GM19328 (cell line): Measurements from ENCODE around the gene KCNK17.

Experiments
- ATAC-seq: cut with Tn5 transposase; IDR thresholded peaks from one replicate; pipeline ENCODE4 v1.9.1; 2021; ENCODE audit warnings: mild to moderate bottlenecking, moderate library complexity; ENCODE audit not compliant: unreplicated experiment

Gene KCNK17, protein sequence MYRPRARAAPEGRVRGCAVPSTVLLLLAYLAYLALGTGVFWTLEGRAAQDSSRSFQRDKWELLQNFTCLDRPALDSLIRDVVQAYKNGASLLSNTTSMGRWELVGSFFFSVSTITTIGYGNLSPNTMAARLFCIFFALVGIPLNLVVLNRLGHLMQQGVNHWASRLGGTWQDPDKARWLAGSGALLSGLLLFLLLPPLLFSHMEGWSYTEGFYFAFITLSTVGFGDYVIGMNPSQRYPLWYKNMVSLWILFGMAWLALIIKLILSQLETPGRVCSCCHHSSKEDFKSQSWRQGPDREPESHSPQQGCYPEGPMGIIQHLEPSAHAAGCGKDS

DNA sequence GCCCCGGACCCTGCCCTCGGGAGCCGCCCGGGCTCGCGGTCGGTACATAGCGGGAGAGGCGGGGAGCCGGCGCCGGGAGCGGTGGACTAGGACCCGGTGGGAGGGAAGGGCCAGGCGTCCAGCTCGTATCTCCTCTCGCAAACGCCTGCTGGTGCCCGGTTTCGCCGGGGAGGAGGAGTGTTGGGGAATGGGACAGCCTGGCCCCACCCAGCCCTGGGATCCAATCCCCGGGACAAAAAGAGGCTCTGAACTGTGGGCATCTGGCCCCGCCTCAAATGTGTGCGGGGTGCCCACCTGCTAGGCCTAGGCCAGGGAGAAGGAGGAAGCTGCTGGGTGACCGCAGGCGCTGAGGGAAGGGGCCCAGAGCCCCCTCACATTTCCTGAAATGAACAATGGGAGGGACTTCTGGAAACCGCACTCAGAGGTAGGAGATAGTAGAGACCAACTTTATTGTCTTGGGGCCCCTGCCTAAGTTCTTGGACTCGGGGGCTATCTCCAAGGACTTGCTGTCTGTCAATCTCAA lies at the start of gene KCNK17:
Gene KCNK17, minus strand, starts transcription at position 147 of the 523 bp plus-strand sequence. Its CDS starts 99 bp downstream, at position 48.
- no peak for ATAC-seq

DNA sequence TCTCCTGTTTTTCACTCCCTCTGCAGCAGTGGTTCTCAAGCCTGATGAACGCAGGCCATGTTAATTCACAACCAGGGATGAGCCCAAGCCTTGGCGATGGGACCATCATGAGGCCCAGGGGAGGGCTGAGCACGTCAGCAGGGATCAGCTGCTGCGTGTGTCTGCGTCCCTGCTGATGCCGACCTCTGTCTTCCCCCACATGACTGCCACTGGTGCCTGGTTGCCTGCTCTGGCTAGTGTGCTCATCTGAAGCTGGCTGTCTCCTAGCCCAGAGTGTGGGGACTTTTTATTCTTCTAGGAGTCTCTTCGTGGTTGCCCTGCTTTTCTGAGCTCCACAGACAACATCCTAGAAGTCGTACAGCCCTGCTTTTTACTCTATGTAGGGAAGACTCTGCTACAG lies 49.1 kb upstream of the KCNK17 start:
- no peak for ATAC-seq

DNA sequence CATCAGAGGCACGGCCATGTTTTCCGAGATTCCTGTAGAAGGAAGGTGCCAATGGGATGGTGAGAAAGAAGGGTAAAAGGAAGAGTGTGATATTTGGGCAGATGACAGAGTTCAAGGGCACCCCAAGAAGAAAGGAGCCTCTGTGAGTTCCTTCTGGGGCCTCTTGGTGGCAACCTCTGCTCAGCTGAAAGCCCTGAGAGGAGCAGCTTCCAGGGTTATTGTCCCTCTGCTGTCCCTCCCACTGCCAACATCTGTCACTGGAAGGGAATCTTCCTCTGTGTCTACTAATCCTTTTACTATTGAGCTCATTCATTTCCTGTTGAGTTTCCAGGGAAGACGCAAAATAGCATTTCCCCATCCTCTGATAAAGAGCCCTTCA lies 48.3 kb upstream of the KCNK17 start:
- no peak for ATAC-seq

DNA sequence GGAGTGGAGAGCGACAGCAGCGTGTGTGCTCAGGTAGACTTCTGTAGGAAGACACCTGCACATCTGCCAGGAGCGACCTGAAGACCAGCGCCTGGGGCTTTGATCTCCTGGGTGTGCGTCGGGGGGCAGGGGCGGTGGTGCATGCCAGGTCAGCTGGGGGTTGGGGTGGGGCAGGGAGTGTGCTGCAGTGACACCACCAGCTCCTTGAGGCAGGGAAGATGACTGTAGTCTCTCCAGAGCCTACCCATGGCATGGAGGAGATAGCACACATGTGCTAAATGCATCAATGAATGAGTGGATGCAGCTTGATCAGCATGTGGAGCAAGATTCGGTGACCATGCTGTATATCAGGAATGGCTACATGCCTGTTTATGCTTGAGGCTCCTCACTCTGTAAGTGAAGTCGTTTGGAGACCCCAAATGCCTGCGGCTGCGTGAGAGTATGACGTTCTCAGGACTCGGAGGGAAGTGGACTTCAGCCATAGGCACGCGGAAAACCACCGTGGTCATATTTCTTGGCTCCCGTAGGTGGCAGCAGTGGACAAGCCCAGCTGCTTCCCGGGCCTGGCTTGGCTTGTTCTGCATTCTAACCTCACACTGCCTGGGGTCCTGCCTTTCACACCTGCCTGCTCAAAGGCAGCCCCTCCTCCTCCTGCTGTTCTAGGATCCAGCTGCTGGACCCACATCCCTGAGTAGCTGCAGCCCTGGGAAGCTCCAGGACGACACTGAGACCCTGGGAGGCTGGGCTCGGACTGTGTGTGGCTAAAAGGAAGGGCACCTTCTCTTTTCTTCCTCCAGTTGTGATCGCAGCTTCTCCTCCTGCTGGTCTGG lies 47.7 kb upstream of the KCNK17 start:
- no peak for ATAC-seq

DNA sequence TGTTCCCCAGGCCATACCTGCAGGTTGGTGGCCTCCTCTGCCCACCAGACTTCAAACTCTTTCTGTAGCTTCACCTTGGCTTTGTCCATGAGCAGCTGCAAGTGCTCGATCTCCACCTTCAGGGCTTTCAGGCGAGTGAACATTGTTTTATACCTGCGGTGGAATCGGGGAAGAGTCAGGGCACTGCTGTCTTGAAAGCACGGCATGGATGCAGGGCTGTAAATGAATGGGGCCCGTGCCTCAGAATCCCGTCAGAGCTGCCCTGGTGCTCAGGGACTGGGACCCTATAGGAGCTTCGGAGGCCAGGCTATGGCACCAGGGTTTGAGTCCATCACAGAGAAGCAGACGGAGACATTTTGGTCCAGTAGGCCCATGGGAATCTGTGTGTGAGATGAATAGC lies 46.2 kb upstream of the KCNK17 start:
- ATAC-seq, result no peak

DNA sequence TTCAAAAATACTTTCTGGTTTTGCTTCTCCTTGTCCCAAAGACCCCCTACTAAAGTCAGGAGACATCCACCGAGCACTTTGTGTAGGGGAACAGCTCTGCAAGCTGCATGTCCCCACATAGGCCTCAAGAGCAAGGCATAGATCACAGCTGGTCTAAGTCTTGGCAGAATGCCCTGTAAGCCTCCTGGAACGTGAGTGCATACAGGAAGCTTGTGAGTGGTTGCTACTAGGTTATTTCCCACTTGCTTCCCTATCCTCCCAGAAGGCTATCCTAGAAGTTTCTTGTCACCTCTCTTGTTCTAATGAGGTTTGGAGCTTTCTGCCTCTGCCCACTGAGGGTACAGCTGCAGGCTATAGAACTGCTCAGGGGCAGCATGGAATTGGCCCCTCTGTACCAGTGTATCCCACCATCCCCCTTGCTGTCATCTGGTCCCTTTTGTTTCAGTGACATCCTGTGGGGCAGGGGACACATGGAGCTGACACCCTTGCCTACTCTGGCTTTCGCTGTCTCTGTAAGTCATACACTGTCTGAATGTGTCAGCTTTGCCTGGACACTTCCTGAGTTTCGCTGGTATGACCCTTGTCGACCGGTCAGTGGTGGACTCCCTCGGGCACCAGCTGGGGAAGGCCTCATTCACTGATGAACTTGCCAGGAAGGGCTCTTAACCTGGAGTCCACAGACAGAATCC lies 43.9 kb upstream of the KCNK17 start:
- ATAC-seq, result no peak

DNA sequence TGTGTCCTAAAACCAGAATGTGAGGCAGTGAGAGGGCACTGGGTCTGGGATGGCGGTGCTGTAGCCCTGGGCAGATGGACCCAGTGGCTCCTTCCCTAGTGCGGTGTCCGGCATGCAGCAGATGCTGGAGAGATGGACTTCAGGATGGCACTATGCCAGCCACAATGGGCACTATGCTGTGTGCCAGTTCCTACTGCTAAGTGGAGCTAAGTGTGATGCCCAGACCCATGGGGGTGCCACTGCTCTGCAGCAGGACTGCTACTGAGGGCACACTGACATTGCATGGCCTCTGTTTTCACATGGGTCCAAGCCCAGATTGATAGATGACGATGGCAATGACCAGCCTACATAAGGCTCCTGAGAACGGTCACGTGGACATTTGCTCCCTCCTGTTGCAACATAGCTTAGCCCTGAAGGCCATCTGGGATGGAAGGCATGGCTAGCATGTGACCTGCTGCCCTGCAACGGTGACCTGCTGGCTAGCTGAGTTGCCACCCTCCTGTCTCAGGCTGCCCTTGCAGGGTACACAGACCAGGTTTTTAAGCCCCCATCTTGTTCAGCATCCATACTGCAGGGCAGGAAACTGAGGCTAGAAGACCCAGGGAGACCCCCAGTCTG lies 39.6 kb upstream of the KCNK17 start:
- ATAC-seq, result no peak

DNA sequence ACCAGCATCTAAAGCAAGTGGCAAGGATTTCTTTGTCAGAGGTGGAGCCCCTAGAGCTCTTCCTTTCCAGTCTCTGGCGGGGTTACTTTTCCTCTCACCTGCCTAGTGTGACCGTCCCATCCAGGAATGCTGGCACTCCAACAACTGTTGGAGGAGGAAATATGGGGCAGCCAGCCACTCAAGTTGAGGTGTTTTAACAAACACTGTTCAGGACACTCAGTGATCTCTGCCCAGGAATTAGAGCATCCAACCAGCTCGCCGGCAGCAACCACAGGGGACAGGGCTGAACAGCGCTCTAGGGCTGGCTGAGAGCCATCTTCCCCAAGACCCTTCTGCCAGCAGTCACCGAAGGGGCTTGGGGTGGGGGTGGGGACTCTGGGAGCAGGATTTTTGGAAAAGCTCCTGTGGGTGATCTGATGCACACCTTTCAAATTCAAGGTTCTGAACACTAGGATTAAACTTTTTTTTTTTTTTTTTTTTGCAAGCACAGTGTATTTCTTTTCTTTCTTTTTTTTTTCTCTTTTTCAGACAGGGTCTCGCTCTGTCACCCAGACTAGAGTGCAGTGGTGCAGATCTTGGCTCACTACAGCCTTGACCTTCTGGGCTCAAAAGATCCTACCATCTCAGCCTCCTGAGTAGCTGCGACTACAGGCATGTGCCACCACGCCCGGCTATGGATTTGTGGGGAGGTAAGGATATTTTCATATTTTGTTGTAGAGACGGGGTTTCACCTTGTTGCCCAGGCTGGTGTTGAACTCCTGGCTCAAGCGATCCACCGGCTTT lies 36.7 kb upstream of the KCNK17 start:
- no peak for ATAC-seq

DNA sequence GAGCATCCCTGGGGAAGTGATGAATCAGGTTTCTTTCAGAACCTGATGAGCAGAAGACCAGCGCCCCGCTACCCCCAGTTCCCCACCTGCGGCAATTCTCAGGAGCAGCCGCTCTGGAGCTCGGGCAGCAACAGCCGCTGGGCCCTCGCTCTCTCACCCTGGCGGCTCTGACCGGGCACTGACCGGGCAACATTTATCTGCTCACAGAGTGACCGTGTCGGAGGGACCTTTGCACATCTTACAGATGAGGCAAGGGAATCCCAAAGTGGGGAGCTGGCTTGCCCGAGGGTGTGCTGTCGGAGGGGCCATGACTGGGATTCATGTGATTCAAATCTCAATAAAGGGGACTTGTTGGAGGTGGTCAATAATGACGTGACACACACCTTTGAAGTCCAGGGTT lies 34.5 kb upstream of the KCNK17 start:
- ATAC-seq, result no peak

DNA sequence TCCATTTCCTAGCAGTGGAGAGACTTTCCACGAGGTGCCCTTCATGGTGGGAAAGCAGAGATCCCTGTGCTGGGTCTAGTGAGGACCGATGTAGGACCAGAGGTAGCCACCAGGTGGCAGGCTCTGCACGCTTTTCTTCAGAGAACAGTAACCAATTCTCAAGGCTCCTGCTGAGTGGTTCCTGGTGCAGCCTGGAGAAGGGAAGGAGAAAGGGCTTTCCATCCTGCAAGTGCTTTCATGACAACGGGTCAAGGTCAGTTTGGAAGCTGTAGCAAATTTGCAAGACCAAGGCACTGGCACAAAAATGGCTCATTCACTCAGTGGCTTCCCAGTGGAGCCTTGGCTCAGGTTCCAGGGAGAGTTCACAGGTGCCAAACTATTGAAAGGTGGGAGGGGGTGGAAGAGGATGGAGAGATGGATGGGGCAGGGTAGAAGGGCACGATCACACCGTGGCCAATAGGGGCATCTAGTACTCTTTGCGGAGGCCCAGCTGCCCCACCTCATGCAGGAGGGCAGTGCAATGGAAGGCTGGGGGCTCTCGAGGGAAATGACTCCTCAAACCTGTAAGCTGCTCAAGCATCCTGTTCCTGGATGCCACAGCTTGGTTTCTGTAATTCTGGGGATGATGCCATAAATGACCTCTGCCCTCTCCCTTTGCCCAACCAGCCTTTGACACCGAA lies 33.8 kb upstream of the KCNK17 start:
- ATAC-seq, result no peak

DNA sequence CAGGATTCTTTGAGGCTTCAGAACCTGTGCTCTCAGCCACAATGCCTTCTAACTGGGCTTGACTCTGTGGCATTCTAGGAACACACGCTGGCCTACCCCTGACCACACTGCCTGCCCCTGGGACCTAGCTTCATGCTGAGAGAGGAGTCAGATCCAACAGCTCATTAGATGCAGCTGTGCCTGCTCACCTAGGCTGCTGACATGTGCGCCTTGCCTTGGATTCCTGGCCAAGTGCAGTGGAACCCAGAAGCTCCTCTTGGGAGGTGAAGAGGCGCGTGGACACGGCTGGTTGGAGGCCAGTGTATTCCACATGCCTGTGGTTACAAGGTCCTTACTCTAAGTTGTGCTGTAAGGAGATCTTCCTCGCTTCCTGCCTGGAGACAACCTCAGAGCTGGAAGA lies 33.0 kb upstream of the KCNK17 start:
- ATAC-seq, result no peak

DNA sequence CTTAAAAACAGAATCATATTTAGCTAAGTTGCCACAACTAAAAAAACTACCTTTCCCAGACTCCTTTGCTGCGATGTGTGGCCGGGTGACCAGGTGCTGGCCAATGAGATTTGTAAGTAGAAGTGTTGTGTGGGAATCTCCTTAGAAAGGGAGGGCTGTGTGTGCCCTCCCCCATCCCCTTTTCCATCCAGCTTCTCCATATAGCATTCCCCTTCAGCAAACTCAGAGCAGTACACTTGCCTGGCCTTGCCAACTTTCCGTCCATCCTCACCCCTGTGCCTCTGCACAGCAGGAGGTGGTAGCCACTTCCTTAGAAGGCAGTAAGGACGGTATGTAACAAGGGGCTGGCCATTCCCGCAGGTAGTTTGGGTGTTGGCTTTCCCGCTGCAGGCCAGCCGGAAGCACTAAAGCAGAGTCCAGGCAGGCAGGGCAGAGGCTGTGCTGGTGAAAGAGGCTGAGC lies 30.6 kb upstream of the KCNK17 start:
- no peak for ATAC-seq

DNA sequence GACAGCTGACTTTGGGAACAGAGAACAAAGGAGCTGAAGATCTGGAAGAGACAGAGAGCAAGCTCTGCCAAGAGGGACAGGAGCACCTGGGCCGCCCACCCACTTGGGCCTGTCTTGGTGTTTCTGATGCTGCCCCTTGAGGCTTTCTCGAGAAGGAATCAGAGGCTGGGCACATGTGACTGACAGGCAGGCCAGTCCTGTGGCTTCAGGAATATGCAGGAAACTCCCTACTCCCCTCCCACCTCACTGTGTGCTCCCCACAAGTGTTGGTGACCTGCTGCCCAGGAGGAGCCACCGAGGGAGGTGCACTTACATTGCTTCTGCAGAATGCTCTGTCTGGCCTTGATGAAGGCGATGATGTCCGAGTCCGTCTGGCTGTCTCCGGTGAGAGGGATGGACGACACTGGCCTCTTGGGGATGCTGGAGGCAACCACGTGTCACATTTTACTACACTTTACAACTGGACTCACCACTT lies 29.2 kb upstream of the KCNK17 start:
- no peak for ATAC-seq

DNA sequence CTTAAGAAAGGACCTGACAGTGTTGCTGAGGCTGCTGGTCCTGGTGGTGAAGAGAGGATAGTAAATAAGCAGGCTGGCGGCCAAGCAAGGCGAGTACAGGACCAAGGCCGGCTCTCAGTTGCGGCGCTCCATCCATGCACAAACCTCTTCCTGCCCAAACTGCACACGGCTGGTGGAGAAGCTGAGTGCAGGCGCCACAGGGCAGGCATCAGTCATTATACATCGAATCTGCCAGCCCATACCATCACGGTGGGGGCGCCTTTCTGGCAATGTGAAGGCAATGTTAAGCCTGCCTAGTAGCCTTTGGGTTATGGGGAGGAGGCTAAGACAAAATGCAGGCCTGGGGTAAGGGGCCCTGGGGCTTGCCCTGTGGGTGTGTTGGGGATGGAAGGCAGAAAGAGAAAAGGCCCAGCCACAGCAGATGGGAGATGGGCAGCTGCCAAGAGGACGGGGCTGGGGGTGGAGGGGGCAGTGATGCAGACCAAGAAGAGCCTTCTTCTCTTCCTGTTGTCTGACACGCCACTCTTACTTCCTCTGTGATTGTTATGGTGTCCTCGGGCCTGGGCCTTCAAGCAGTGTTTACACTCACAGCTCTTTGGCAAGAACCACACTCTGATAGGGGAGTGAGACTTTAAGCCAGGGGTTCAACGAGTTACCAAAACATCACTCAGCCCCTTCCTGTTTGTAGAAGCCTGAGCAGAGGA lies 28.6 kb upstream of the KCNK17 start:
- ATAC-seq, result no peak

DNA sequence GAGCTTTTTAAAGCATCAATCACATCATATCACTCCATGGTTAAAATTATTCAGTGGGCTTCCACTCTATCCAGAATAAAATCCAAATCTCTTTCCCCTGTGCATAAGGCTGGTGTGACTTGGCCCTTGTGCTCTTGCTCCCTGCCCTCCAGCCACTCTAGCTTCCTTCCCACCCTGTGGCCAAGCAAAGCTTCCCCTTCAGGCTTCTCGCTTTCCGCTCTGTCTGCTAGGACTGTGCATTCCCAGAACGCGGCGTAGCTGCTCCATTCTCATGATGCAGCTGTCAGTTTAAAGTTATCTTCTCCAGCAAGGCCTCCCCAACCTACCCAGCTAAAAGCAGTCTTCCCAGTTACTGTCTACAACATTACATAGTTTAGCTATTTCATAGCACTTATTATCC lies 27.7 kb upstream of the KCNK17 start:
- no peak for ATAC-seq

DNA sequence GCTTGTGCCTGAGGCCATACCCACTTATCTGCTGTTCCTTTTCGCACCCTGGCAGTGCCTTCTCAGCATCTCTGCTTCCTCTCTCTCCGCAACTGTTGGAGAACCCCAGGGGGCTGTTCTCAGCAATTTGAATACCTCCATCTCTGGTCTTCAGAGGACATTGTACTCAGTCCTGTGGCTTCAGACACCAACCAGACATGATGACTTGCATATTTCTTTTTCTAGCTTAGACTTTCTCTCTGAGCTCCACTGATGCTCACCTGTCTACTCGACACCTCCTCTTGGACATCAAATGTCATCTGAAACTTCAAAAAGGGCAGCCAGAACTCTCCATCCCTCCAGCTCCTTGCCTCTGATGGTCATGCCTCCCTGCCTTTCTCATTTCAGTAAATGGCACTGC lies 27.1 kb upstream of the KCNK17 start:
- ATAC-seq, result no peak

DNA sequence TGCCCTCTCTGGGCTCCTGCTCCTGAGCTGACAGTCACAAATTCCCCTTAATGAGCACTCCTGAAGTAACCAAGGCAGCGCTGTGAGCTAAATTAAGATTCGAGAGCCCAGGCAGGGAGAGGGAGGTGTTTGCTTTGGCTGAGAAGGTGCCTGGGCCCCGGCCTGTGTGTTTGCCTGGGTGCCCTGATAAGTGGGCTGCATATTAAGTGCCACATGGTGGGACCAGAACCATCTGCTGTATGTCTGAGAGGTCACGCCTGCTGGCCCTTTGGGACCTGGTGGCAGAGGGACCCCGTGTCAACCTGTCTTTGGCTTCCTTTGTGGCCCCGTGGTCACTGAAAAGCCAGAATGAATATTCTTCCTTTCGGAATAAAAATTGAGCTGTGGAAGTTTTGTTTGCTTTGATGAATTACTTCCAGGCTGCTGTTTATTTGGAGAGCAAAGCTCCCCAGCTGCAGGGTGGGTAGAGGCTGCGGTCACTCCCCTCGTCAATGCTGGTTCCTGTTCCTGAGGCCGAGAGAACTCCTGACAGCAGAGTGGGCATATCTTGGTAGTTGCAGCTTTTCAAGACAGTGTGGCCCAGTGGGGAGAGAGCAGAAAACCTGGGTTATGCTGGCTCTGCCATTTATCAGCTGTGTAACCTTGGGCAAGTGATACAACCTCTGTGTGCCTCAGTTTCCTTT lies 25.8 kb upstream of the KCNK17 start:
- ATAC-seq, result no peak

DNA sequence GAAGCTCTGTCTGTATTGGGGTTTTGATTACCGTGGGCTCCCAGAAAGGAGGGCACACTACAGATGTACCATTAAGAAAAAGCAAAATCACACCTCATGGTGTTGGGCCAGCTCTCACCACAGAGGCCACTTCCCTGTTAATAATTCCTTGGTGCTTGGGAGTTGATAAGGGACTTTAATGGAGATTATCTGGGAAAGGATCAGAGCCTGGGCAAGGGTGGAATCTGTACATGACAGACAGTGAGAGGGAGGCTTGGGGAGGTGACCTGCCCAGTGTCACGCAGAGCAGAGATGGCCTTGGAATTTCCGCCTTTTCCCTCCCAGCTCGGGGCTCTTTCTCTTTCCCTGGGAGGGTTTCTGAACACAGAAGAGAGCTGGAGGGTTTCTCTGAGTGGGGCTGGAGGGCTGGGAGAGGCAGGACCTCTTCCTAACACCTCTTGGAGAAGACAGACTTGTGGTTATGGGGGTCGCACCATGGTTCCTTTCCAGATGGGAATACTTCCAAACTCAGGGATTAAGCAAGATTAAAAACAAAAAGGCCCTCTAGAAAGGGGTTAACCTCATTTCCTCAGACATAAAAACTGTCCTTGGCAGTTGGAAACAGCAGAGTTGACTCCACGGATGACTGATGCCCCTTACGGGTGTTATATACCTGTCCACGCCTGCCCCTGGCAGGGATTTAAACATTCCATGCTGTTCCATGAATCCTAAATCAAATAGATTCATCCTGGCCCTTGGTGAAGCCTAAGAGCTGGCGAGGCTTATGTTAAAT lies 25.1 kb upstream of the KCNK17 start:
- no peak for ATAC-seq
